ENCODE results near the gene POLD1.

Gene POLD1

GRCh38 chr19:50455992-50456391 is 71.8 kb downstream of the POLD1 start:
- intact Hi-C loops (cut with DNase I) = no loop called here
- DNase-seq = no peak

- intact Hi-C loops (cut with DNase I) = no loop called here
- no peak for DNase-seq
Observed at GRCh38 chr19:50457300-50457699, 73.2 kb downstream of the POLD1 start.

GRCh38 chr19:50458396-50459066 is 74.4 kb downstream of the POLD1 start:
- intact Hi-C loops (cut with DNase I) = no loop called here
- no peak for DNase-seq

GRCh38 chr19:50459067-50459456 is 74.9 kb downstream of the POLD1 start:
- no peak for DNase-seq
- intact Hi-C loops (cut with DNase I) = no loop called here

GRCh38 chr19:50459638-50460037 is 75.5 kb downstream of the POLD1 start:
- DNase-seq = no peak
- intact Hi-C loops (cut with DNase I) = no loop called here

- DNase-seq = no peak
- intact Hi-C loops (cut with DNase I) = no loop called here
Observed at GRCh38 chr19:50460161-50460765, 76.1 kb downstream of the POLD1 start.

- intact Hi-C loops (cut with DNase I) = no loop called here
- peak in 41 of 42 donors; percentile 26 to 83 (median 60) for DNase-seq
Observed at GRCh38 chr19:50461066-50461875, 77.1 kb downstream of the POLD1 start.

GRCh38 chr19:50462970-50463369 is 78.8 kb downstream of the POLD1 start:
- DNase-seq = no peak
- intact Hi-C loops (cut with DNase I) = no loop called here

- no peak for DNase-seq
- intact Hi-C loops (cut with DNase I) = no loop called here
Observed at GRCh38 chr19:50464348-50464747, 80.2 kb downstream of the POLD1 start.

GRCh38 chr19:50465000-50465399 is 80.9 kb downstream of the POLD1 start:
- DNase-seq = no peak
- intact Hi-C loops (cut with DNase I) = no loop called here

- intact Hi-C loops (cut with DNase I) = no loop called here
- peak in 1 of 42 donors; percentile 59 for DNase-seq
Observed at GRCh38 chr19:50465986-50466705, 82.0 kb downstream of the POLD1 start.

- intact Hi-C loops (cut with DNase I) = no loop called here
Observed at GRCh38 chr19:50466706-50467039, 82.5 kb downstream of the POLD1 start.

GRCh38 chr19:50467566-50467965 is 83.4 kb downstream of the POLD1 start:
- intact Hi-C loops (cut with DNase I) = no loop called here
- no peak for DNase-seq

More at GRCh38 chr19:50466706-50467039, 82.5 kb downstream of the POLD1 start:
- no peak for DNase-seq

Data from head of caudate nucleus (tissue), 42 donors.